Fibroblast of lung (primary cell): ENCODE data around the gene FNIP1. TPM values are rescaled to one million over a fixed set of nuclear protein-coding genes. Genes with fewer than 3 reads are reported as not detected.
A peak's percentile ranks its signal among the peaks of the same experiment; 100 is the strongest.

ENCODE experiments used
- DNase-seq, 2 donors: peaks; one replicate each; pipeline versions ENCODE4 v3.0.0 to v3.0.0-alpha.2; 2010; ENCODE audit warnings: low read depth in 2 of 2
- H2AFZ ChIP-seq: 2 replicates; pipeline ENCODE4 v1.5.1; 2012; ENCODE audit warnings: low read length, control low read depth, inconsistent platforms
- H3K27ac ChIP-seq: 2 replicates; pipeline ENCODE4 v1.5.1; 2011; ENCODE audit warnings: low read length, control low read depth; ENCODE audit not compliant: insufficient read depth
- H3K27me3 ChIP-seq: 2 replicates; pipeline ENCODE4 v1.5.1; 2011; ENCODE audit warnings: mild to moderate bottlenecking, low read length; ENCODE audit not compliant: control insufficient read depth, insufficient read depth
- H3K36me3 ChIP-seq: 2 replicates; pipeline ENCODE4 v1.5.1; 2011; ENCODE audit warnings: low read length; ENCODE audit not compliant: control insufficient read depth, insufficient read depth
- H3K4me1 ChIP-seq: 2 replicates; pipeline ENCODE4 v1.5.1; 2011; ENCODE audit warnings: low read length; ENCODE audit not compliant: control insufficient read depth, insufficient read depth; ENCODE audit errors: extremely low read depth
- H3K4me2 ChIP-seq: 2 replicates; pipeline ENCODE4 v1.5.1; 2011; ENCODE audit warnings: low read length, control low read depth; ENCODE audit not compliant: insufficient read depth; ENCODE audit errors: extremely low read depth
- H3K4me3 ChIP-seq, 4 experiments: fragments of 200-600 bp in 1 of 4; sonication (generic) in 1 of 4; replicated peaks in 1 of 4; 2 replicates each; pipeline ENCODE4 v1.5.1; 2011 to 2016; ENCODE audit warnings: low read length in 4 of 4, low read depth in 3 of 4, mild to moderate bottlenecking in 3 of 4, control low read depth in 2 of 4, inconsistent platforms in 1 of 4, mixed read lengths in 1 of 4; ENCODE audit not compliant: insufficient read depth in 1 of 4; ENCODE audit errors: control extremely low read depth in 1 of 4
- H3K79me2 ChIP-seq: 2 replicates; pipeline ENCODE4 v1.5.1; 2012; ENCODE audit warnings: mild to moderate bottlenecking, low read length, inconsistent platforms; ENCODE audit not compliant: control insufficient read depth, insufficient read depth
- H3K9ac ChIP-seq: 2 replicates; pipeline ENCODE4 v1.5.1; 2011; ENCODE audit warnings: mild to moderate bottlenecking, low read length, control low read depth; ENCODE audit not compliant: insufficient read depth
- H3K9me3 ChIP-seq: 2 replicates; pipeline ENCODE4 v1.5.1; 2012; ENCODE audit warnings: low read depth, low read length; ENCODE audit not compliant: control insufficient read depth, insufficient read depth
- H4K20me1 ChIP-seq: 2 replicates; pipeline ENCODE4 v1.5.1; 2011; ENCODE audit warnings: low read length; ENCODE audit not compliant: control insufficient read depth, insufficient read depth; ENCODE audit errors: extremely low read depth
- EZH2 ChIP-seq: IDR thresholded peaks from 2 replicates; pipeline ENCODE4 v1.5.1; 2012; ENCODE audit warnings: low read length, control low read depth, mild to moderate bottlenecking; ENCODE audit errors: missing control alignments
- polyA plus RNA-seq, 2 donors: library from polyadenylated mRNA; depleted of rRNA in 1 of 2; stranded (reverse) in 1 of 2; unstranded in 1 of 2; fragments of >200 nt; gene quantifications; 2 replicates each; pipeline ENCODE4 v1.2.1, GENCODE V29; 2011 to 2012; ENCODE audit warnings: missing spikeins in 1 of 2
- total RNA-seq: library from RNA; depleted of rRNA; stranded (reverse); fragments of >200 nt; gene quantifications from 2 replicates; pipeline ENCODE4 v1.2.1, GENCODE V29; 2014
- TF ChIP-seq, protein P1 (sequence below), 2 donors: IDR thresholded peaks in 1 of 2; conservative IDR thresholded peaks in 1 of 2; 1 replicate in 1 of 2; 2 replicates in 1 of 2; pipeline ENCODE4 v1.5.1; 2011 to 2012; ENCODE audit warnings: low read length in 2 of 2, control low read depth in 1 of 2, inconsistent platforms in 1 of 2, low read depth in 1 of 2, mild to moderate bottlenecking in 1 of 2

Gene FNIP1
- total and polyA plus RNA-seq, 2 donors (not counting 1 experiment from before 2014, with no cell fraction given), result 36.4 to 97.8 TPM

- H3K9me3 ChIP-seq, result no peaks in the 10 kb centered on the region
- H3K27ac ChIP-seq, result no peak overlapping the region
- no peak overlapping the region for H3K9ac ChIP-seq
- H4K20me1 ChIP-seq, result peaks cover 2% of the 10 kb centered on the region
- H3K27me3 ChIP-seq, result no peaks in the 10 kb centered on the region
- no peak for TF ChIP-seq EZH2
- TF ChIP-seq, protein P1, sequence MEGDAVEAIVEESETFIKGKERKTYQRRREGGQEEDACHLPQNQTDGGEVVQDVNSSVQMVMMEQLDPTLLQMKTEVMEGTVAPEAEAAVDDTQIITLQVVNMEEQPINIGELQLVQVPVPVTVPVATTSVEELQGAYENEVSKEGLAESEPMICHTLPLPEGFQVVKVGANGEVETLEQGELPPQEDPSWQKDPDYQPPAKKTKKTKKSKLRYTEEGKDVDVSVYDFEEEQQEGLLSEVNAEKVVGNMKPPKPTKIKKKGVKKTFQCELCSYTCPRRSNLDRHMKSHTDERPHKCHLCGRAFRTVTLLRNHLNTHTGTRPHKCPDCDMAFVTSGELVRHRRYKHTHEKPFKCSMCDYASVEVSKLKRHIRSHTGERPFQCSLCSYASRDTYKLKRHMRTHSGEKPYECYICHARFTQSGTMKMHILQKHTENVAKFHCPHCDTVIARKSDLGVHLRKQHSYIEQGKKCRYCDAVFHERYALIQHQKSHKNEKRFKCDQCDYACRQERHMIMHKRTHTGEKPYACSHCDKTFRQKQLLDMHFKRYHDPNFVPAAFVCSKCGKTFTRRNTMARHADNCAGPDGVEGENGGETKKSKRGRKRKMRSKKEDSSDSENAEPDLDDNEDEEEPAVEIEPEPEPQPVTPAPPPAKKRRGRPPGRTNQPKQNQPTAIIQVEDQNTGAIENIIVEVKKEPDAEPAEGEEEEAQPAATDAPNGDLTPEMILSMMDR (conservative IDR thresholded peaks at IDR 0.05 in 1 of 2, IDR thresholded peaks at IDR 0.05 in 1 of 2; ENCODE audit: low read depth in 1 of 2, low read length in 2 of 2), result no peak
- H2AFZ ChIP-seq, result no peak overlapping the region
- no peak overlapping the region for H3K4me3 ChIP-seq
- peaks cover 7% of the 10 kb centered on the region for H3K4me1 ChIP-seq
- H3K36me3 ChIP-seq, result no peaks in the 10 kb centered on the region
- no peak for DNase-seq
- H3K4me2 ChIP-seq, result no peak overlapping the region
- peaks cover 96% of the 10 kb centered on the region for H3K79me2 ChIP-seq
These were observed 42.5 kb downstream of the FNIP1 start for GRCh38 chr5:131754363-131754762.

DNA sequence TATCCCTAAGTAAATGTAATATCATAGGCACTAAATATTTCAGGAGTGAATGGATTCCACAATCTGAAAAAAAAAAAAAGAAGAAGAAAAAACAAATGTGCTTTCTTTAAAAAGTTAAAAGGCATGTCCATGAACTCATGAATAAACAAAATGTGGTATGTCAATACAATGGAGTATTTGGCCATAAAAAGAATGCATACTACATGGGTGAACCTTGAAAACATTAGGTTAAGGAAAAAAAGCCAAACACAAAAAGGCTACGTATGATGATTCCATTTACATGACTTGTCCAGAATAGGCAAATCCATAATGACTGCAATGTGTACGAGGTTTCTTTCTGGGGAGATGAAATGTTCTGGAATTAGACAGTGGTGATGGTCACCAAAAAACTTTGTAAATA is 45.3 kb downstream of the FNIP1 start:
- Histone ChIP-seq H4K20me1 (peaks cover 4% of the 10 kb centered on the region), H3K4me1 (peaks cover 11% of the 10 kb centered on the region), H3K9me3 (no peaks in the 10 kb centered on the region), H3K4me3 (no peak overlapping the region), H3K27me3 (no peaks in the 10 kb centered on the region), H2AFZ (no peak overlapping the region), H3K27ac (no peak overlapping the region), H3K9ac (no peak overlapping the region), H3K36me3 (no peaks in the 10 kb centered on the region), H3K4me2 (no peak overlapping the region), H3K79me2 (peaks cover 92% of the 10 kb centered on the region)
- DNase-seq, result peak in 1 of 2 donors; percentile 35
- no peak for TF ChIP-seq EZH2
- TF ChIP-seq, protein P1 (conservative IDR thresholded peaks at IDR 0.05 in 1 of 2, IDR thresholded peaks at IDR 0.05 in 1 of 2; ENCODE audit: low read depth in 1 of 2, low read length in 2 of 2), result no peak

DNA sequence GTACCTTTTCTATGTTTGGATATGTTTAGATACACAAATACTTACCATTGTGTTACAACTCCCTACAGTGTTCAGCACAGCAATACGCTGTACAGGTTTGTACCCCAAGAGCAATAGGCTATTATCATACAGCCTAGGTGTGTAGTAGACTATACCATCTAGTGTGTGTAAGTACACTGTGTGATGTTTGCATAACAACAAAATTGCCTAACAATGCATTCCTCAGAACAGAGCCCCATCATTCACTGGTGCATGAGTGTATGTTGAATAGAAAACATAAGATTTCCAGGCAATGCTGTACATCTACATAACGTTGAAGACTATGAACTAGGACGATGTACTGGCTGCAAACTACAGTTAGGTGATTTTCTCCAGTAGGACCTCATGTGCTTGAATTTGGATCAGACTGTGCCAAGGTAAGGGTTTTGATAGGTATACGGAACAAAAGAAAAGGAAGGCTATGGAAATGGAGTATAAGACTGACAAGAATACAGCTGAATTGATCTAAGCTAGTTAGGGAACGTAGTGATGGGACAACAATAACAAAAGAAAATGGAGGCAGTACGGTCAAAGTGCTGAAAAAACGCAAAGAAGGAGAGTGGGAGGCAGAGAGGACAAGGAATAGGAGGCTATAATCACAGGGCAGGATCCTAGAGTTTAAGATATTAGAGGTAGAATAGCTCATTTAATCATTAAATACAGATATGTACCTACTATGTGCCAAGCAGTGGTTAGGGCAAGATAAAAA is 46.9 kb downstream of the FNIP1 start:
- Histone ChIP-seq H3K9ac (no peak overlapping the region), H3K4me2 (no peak overlapping the region), H3K4me1 (peaks cover 11% of the 10 kb centered on the region), H3K27me3 (no peaks in the 10 kb centered on the region), H3K79me2 (peaks cover 91% of the 10 kb centered on the region), H3K36me3 (no peaks in the 10 kb centered on the region), H3K27ac (no peak overlapping the region), H3K9me3 (no peaks in the 10 kb centered on the region), H3K4me3 (no peak overlapping the region), H2AFZ (no peak overlapping the region), H4K20me1 (peaks cover 4% of the 10 kb centered on the region)
- DNase-seq, result no peak
- TF ChIP-seq, protein P1 (conservative IDR thresholded peaks at IDR 0.05 in 1 of 2, IDR thresholded peaks at IDR 0.05 in 1 of 2; ENCODE audit: low read depth in 1 of 2, low read length in 2 of 2), result no peak
